ENCODE measurements around the gene THBD.

Gene THBD

DNA sequence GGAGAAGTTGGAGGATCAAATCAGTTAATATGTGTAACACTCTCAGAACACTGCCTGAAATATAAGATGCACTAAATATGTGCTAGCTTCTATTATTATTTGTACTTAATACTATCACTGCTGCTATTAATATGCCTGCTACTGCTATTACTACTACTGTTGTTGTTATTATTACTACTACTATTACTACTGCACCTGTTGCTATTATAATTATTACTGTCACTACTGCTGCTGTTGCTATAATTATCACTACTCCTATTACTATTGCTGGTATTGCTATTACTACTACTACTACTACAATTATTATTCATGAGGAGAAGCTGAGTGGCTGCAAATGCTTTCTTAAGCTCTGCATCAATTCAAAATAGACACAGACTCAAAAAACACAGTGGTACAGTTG lies 31.0 kb downstream of the THBD start:
- no peaks in the 10 kb centered on the region for H3K9me3 ChIP-seq (ENCODE audit: control insufficient read depth in 2 of 2, low read length in 2 of 2)
- no peak overlapping the region for H3K9ac ChIP-seq (ENCODE audit: low read depth in 1 of 2, low read length in 2 of 2)
- H3K27me3 ChIP-seq (ENCODE audit: control insufficient read depth in 2 of 2, insufficient read depth in 2 of 2, low read length in 2 of 2): no peaks in the 10 kb centered on the region
- H3K4me1 ChIP-seq (ENCODE audit: control insufficient read depth in 2 of 2, insufficient read depth in 2 of 2, low read length in 2 of 2): no peaks in the 10 kb centered on the region
- no peaks in the 10 kb centered on the region for H3K36me3 ChIP-seq (ENCODE audit: control insufficient read depth in 2 of 2, insufficient read depth in 2 of 2, low read length in 2 of 2)
- H3K4me3 ChIP-seq (ENCODE audit: low read length in 2 of 2): no peak overlapping the region
- H3K27ac ChIP-seq (ENCODE audit: low read depth in 2 of 2, low read length in 2 of 2): no peak overlapping the region

DNA sequence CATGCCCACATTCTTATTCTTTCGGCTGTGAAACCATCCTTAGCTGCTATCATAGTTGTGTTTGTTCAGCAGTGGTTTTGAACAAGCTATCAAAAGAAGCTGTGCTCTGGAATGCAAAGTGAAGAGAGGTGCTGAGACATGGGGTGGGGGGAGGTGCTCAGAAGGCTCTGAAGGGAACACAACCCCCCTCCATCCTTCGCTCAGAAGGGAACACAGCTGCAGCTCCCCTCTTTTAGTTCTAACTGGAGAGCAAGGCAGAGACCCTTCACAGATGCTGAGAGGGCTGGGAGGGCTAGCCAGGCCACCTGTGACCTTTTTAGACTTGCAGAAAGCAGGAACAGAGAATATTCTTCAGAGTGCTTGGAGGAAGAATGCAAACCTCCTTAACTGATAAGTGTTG lies 32.0 kb downstream of the THBD start:
- Histone ChIP-seq H3K36me3 (ENCODE audit: control insufficient read depth in 2 of 2, insufficient read depth in 2 of 2, low read length in 2 of 2) (no peaks in the 10 kb centered on the region), H3K27me3 (ENCODE audit: control insufficient read depth in 2 of 2, insufficient read depth in 2 of 2, low read length in 2 of 2) (no peaks in the 10 kb centered on the region), H3K4me3 (ENCODE audit: low read length in 2 of 2) (no peak overlapping the region), H3K27ac (ENCODE audit: low read depth in 2 of 2, low read length in 2 of 2) (no peak overlapping the region), H3K9ac (ENCODE audit: low read depth in 1 of 2, low read length in 2 of 2) (no peak overlapping the region), H3K9me3 (ENCODE audit: control insufficient read depth in 2 of 2, low read length in 2 of 2) (no peaks in the 10 kb centered on the region), H3K4me1 (ENCODE audit: control insufficient read depth in 2 of 2, insufficient read depth in 2 of 2, low read length in 2 of 2) (no peaks in the 10 kb centered on the region)

DNA sequence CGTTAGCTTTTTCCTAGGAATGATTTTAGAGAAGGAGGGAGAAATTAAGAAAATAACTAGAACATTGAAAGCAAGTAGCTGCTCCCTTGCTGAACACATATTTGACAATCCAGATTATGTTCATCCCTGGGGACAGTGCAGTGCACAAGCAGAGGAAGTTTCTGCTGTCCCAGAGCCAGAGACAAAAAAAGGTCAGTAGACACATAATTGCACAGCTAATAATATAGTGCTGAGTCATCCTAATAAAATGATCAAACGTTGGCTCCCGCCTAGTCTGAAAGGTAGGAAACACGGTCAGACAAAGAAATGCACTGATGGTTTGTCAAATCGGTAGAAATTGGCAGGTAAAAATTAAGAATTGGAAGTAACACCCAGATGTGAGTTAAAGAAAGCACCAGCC lies 36.0 kb downstream of the THBD start:
- H3K9ac ChIP-seq (ENCODE audit: low read depth in 1 of 2, low read length in 2 of 2): no peak overlapping the region

DNA sequence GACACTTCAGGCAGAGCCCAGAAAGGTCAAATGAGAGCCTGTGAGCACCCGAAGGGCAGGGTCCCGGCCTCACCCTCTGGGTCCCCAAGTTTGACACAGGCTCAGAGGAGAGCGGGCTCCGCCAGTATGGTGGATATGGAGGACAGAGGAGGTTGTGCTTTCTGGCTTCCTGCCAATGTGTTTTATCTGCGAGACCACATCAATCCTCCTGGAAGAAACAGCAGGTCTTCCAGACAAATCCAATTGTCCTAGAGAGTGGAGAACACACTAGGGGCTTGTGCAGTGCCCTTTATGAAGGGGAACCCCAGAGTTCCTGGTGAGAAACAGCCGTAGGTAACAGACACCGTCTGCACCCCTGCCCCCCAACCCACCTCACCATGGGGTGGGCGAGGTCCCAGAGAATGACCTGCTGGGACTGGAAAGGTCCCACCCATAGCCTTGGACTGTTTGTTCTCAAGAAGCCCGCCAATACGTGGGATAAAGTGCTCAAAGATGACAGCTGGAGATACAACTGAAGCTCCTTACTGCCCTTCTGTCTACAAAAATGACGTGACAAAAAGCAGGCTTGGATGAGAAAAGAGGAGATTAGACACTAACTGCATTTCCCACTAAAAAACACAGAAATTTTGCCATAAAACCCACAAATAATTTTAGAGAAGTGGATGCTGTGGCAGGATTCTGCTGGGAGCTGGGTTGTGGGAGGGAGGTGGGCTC lies 38.3 kb downstream of the THBD start:
- Histone ChIP-seq H3K4me3 (ENCODE audit: low read length in 2 of 2) (no peak overlapping the region), H3K9me3 (ENCODE audit: control insufficient read depth in 2 of 2, low read length in 2 of 2) (no peaks in the 10 kb centered on the region), H3K27me3 (ENCODE audit: control insufficient read depth in 2 of 2, insufficient read depth in 2 of 2, low read length in 2 of 2) (no peaks in the 10 kb centered on the region), H3K4me1 (ENCODE audit: control insufficient read depth in 2 of 2, insufficient read depth in 2 of 2, low read length in 2 of 2) (no peaks in the 10 kb centered on the region), H3K27ac (ENCODE audit: low read depth in 2 of 2, low read length in 2 of 2) (no peak overlapping the region), H3K36me3 (ENCODE audit: control insufficient read depth in 2 of 2, insufficient read depth in 2 of 2, low read length in 2 of 2) (no peaks in the 10 kb centered on the region), H3K9ac (ENCODE audit: low read depth in 1 of 2, low read length in 2 of 2) (no peak overlapping the region)

More for the DNA sequence above, 36.0 kb downstream of the THBD start:
- Histone ChIP-seq H3K4me1 (ENCODE audit: control insufficient read depth in 2 of 2, insufficient read depth in 2 of 2, low read length in 2 of 2) (no peaks in the 10 kb centered on the region), H3K27ac (ENCODE audit: low read depth in 2 of 2, low read length in 2 of 2) (no peak overlapping the region), H3K27me3 (ENCODE audit: control insufficient read depth in 2 of 2, insufficient read depth in 2 of 2, low read length in 2 of 2) (no peaks in the 10 kb centered on the region), H3K36me3 (ENCODE audit: control insufficient read depth in 2 of 2, insufficient read depth in 2 of 2, low read length in 2 of 2) (no peaks in the 10 kb centered on the region), H3K4me3 (ENCODE audit: low read length in 2 of 2) (no peak overlapping the region), H3K9me3 (ENCODE audit: control insufficient read depth in 2 of 2, low read length in 2 of 2) (no peaks in the 10 kb centered on the region)

DNA sequence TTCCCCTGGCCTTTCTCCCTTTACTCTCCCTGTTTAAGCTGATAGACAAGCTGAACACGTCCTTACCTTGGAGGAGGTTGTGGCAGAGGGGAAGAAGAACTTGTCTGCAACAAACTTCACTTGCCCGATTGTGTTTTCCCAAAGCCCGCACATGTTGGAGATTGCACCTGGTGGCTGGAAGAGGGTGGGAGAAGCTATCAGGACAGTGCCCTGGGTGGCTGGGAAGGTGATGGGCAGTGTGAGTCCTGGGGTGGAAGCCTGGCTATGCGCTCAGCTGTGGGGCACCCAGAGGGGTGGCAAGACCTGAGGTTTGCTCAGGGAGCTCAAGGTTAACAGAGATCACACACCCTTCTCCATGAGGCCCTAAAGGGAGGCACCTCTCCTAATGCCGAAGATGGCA lies 39.4 kb downstream of the THBD start:
- no peaks in the 10 kb centered on the region for H3K36me3 ChIP-seq (ENCODE audit: control insufficient read depth in 2 of 2, insufficient read depth in 2 of 2, low read length in 2 of 2)
- H3K9me3 ChIP-seq (ENCODE audit: control insufficient read depth in 2 of 2, low read length in 2 of 2): no peaks in the 10 kb centered on the region
- H3K4me3 ChIP-seq (ENCODE audit: low read length in 2 of 2): no peak overlapping the region
- no peaks in the 10 kb centered on the region for H3K27me3 ChIP-seq (ENCODE audit: control insufficient read depth in 2 of 2, insufficient read depth in 2 of 2, low read length in 2 of 2)
- no peak overlapping the region for H3K27ac ChIP-seq (ENCODE audit: low read depth in 2 of 2, low read length in 2 of 2)
- H3K9ac ChIP-seq (ENCODE audit: low read depth in 1 of 2, low read length in 2 of 2): no peak overlapping the region
- H3K4me1 ChIP-seq (ENCODE audit: control insufficient read depth in 2 of 2, insufficient read depth in 2 of 2, low read length in 2 of 2): no peaks in the 10 kb centered on the region

DNA sequence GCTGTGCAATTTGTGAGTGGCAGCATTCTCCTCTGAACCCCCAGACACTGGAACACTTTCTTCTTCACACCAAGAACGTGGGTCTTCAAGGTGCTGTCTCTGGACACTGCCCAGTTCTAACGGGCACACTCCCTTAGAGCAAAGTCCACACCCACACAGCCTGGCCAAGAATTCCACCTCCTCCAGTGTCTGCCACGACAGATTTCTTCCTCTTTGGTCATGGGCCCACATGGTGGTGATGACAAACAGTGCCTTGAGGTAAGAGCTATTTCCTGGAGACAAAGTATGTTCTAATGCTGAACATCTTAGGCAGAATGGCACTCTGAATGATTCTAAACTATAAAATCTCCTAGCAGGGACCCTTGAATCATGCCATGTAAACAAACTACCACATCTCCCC lies 39.8 kb downstream of the THBD start:
- no peak overlapping the region for H3K4me3 ChIP-seq (ENCODE audit: low read length in 2 of 2)
- H3K27me3 ChIP-seq (ENCODE audit: control insufficient read depth in 2 of 2, insufficient read depth in 2 of 2, low read length in 2 of 2): no peaks in the 10 kb centered on the region
- H3K9ac ChIP-seq (ENCODE audit: low read depth in 1 of 2, low read length in 2 of 2): no peak overlapping the region
- H3K36me3 ChIP-seq (ENCODE audit: control insufficient read depth in 2 of 2, insufficient read depth in 2 of 2, low read length in 2 of 2): no peaks in the 10 kb centered on the region
- no peaks in the 10 kb centered on the region for H3K9me3 ChIP-seq (ENCODE audit: control insufficient read depth in 2 of 2, low read length in 2 of 2)
- H3K4me1 ChIP-seq (ENCODE audit: control insufficient read depth in 2 of 2, insufficient read depth in 2 of 2, low read length in 2 of 2): no peaks in the 10 kb centered on the region
- H3K27ac ChIP-seq (ENCODE audit: low read depth in 2 of 2, low read length in 2 of 2): no peak overlapping the region

DNA sequence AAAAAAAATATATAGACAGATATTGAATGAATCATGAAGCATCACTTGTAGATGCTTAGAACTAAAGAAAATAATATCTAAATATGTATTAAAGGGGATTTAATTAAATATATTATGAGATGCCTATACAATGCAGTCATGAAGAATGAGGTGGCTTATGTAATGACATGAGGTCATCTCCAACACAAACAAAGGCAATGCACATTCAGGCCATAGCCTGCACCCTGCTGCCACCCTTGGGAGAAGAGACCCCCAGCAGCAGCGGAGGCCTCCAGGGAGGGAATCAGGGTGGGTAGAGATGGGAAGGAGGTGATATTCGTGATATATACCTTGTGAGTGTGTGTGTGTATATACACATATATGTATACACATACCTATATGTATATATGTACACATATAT lies 40.8 kb downstream of the THBD start:
- Histone ChIP-seq H3K4me1 (ENCODE audit: control insufficient read depth in 2 of 2, insufficient read depth in 2 of 2, low read length in 2 of 2) (no peaks in the 10 kb centered on the region), H3K9ac (ENCODE audit: low read depth in 1 of 2, low read length in 2 of 2) (no peak overlapping the region), H3K27me3 (ENCODE audit: control insufficient read depth in 2 of 2, insufficient read depth in 2 of 2, low read length in 2 of 2) (no peaks in the 10 kb centered on the region), H3K36me3 (ENCODE audit: control insufficient read depth in 2 of 2, insufficient read depth in 2 of 2, low read length in 2 of 2) (no peaks in the 10 kb centered on the region), H3K27ac (ENCODE audit: low read depth in 2 of 2, low read length in 2 of 2) (no peak overlapping the region), H3K4me3 (ENCODE audit: low read length in 2 of 2) (no peak overlapping the region), H3K9me3 (ENCODE audit: control insufficient read depth in 2 of 2, low read length in 2 of 2) (no peaks in the 10 kb centered on the region)

DNA sequence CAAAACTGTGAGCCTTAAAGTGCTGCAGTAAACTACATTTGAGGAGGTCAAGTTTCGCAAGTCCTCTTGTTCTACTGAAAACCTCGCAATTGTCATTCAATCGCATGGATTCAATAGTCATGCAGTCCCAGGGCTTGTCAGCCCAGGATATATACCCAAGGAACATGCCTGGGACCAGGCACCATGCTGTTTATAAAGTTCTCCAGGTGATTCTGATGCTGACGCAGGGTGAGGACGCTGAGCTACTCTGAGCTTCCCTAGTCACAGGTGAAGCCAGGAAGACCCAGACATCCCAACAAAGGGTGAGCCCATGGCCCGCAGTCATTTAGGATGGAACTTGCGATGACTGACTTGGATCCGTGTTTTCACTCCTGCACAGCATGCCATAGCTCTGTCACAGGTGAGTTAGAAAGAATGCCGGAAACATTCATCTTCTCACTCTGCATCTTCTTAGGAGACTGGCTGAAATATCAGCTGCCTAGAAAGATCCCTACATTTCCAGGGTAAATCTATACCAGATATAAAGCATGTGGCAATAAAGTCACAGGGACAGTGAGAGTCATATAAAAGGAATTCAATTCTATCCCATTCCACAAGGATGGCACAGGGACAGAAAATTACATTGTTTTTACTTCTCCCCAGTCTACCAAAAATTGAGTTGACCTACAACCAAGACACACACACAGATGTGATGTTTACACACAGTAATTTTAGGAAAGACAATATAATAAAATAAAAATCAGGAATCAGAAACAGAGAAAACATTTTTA lies 41.4 kb downstream of the THBD start:
- Histone ChIP-seq H3K27ac (ENCODE audit: low read depth in 2 of 2, low read length in 2 of 2) (no peak overlapping the region), H3K36me3 (ENCODE audit: control insufficient read depth in 2 of 2, insufficient read depth in 2 of 2, low read length in 2 of 2) (no peaks in the 10 kb centered on the region), H3K9ac (ENCODE audit: low read depth in 1 of 2, low read length in 2 of 2) (no peak overlapping the region), H3K4me3 (ENCODE audit: low read length in 2 of 2) (no peak overlapping the region), H3K4me1 (ENCODE audit: control insufficient read depth in 2 of 2, insufficient read depth in 2 of 2, low read length in 2 of 2) (no peaks in the 10 kb centered on the region), H3K9me3 (ENCODE audit: control insufficient read depth in 2 of 2, low read length in 2 of 2) (no peaks in the 10 kb centered on the region), H3K27me3 (ENCODE audit: control insufficient read depth in 2 of 2, insufficient read depth in 2 of 2, low read length in 2 of 2) (no peaks in the 10 kb centered on the region)

DNA sequence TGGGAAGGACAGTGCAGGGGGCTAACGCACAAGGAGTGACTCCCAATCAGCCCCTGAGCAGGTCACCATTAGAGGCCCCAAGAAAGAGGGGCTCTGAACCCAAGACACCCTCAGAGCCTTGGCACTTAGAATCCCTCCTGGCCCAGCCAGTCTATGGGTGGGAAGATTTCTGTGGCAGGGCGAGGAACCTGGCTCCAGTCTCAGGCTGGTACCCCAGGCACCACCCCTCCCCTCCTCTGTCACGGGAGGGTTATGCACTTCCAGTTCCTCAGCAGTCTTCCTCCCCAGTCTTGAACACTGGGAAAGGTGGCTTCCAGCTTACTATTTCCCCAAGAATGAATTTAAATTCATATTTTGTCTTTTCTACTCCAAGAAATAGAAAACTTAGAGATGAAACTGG lies 42.0 kb downstream of the THBD start:
- H3K4me1 ChIP-seq (ENCODE audit: control insufficient read depth in 2 of 2, insufficient read depth in 2 of 2, low read length in 2 of 2): no peaks in the 10 kb centered on the region
- H3K9ac ChIP-seq (ENCODE audit: low read depth in 1 of 2, low read length in 2 of 2): no peak overlapping the region

DNA sequence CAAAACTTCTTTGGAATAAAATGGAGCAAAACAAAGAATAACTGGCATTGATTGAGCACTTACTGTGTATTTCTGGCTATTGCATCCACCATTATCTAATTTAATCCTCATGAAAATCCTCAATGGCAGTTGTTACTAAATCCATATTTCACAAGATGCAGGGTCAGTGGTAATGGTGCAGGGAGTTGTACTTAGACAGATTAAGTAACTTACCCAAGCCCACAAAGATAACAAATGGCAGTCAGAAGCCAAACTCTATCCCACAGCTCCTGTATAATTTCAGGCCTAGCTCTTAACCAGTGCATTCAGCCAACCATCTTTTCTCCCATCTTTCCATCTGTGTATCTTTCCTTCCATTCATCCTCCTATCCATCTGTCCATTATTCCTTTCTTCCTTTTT lies 43.7 kb downstream of the THBD start:
- H3K4me3 ChIP-seq (ENCODE audit: low read length in 2 of 2): no peak overlapping the region
- H3K9ac ChIP-seq (ENCODE audit: low read depth in 1 of 2, low read length in 2 of 2): no peak overlapping the region
- H3K27ac ChIP-seq (ENCODE audit: low read depth in 2 of 2, low read length in 2 of 2): no peak overlapping the region
- H3K36me3 ChIP-seq (ENCODE audit: control insufficient read depth in 2 of 2, insufficient read depth in 2 of 2, low read length in 2 of 2): no peaks in the 10 kb centered on the region
- no peaks in the 10 kb centered on the region for H3K4me1 ChIP-seq (ENCODE audit: control insufficient read depth in 2 of 2, insufficient read depth in 2 of 2, low read length in 2 of 2)
- no peaks in the 10 kb centered on the region for H3K9me3 ChIP-seq (ENCODE audit: control insufficient read depth in 2 of 2, low read length in 2 of 2)
- H3K27me3 ChIP-seq (ENCODE audit: control insufficient read depth in 2 of 2, insufficient read depth in 2 of 2, low read length in 2 of 2): no peaks in the 10 kb centered on the region

More for the DNA sequence above, 42.0 kb downstream of the THBD start:
- Histone ChIP-seq H3K27ac (ENCODE audit: low read depth in 2 of 2, low read length in 2 of 2) (no peak overlapping the region), H3K4me3 (ENCODE audit: low read length in 2 of 2) (no peak overlapping the region), H3K36me3 (ENCODE audit: control insufficient read depth in 2 of 2, insufficient read depth in 2 of 2, low read length in 2 of 2) (no peaks in the 10 kb centered on the region), H3K27me3 (ENCODE audit: control insufficient read depth in 2 of 2, insufficient read depth in 2 of 2, low read length in 2 of 2) (no peaks in the 10 kb centered on the region), H3K9me3 (ENCODE audit: control insufficient read depth in 2 of 2, low read length in 2 of 2) (no peaks in the 10 kb centered on the region)
